NCI-H2029 treated with DMSO at 0.1 percent for 48 hours (cell line): Measurements from ENCODE around the gene EPM2AIP1.
"Not testable (repeated sequence)": the region's sequence is repeated elsewhere in the genome, so short reads cannot be mapped to it uniquely, and the experiment has no call there.

Source experiments
- DNase-seq: peaks from one replicate; lab custom pipeline; 2025; lab: John Stamatoyannopoulos, UW

The EPM2AIP1 gene

DNA sequence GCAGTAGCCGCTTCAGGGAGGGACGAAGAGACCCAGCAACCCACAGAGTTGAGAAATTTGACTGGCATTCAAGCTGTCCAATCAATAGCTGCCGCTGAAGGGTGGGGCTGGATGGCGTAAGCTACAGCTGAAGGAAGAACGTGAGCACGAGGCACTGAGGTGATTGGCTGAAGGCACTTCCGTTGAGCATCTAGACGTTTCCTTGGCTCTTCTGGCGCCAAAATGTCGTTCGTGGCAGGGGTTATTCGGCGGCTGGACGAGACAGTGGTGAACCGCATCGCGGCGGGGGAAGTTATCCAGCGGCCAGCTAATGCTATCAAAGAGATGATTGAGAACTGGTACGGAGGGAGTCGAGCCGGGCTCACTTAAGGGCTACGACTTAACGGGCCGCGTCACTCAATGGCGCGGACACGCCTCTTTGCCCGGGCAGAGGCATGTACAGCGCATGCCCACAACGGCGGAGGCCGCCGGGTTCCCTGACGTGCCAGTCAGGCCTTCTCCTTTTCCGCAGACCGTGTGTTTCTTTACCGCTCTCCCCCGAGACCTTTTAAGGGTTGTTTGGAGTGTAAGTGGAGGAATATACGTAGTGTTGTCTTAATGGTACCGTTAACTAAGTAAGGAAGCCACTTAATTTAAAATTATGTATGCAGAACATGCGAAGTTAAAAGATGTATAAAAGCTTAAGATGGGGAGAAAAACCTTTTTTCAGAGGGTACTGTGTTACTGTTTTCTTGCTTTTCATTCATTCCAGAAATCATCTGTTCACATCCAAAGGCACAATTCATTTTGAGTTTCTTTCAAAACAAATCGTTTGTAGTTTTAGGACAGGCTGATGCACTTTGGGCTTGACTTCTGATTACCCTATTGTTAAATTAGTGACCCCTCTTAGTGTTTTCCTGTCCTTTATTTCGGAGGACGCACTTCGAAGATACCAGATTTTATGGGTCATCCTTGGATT is 674 bp upstream of the EPM2AIP1 start, which contains the start of gene MLH1:
Gene MLH1, plus strand, starts transcription at position 193 of the 958 bp plus-strand sequence. Its CDS starts 30 bp downstream, at position 223.
- DNase-seq, result no peak

DNA sequence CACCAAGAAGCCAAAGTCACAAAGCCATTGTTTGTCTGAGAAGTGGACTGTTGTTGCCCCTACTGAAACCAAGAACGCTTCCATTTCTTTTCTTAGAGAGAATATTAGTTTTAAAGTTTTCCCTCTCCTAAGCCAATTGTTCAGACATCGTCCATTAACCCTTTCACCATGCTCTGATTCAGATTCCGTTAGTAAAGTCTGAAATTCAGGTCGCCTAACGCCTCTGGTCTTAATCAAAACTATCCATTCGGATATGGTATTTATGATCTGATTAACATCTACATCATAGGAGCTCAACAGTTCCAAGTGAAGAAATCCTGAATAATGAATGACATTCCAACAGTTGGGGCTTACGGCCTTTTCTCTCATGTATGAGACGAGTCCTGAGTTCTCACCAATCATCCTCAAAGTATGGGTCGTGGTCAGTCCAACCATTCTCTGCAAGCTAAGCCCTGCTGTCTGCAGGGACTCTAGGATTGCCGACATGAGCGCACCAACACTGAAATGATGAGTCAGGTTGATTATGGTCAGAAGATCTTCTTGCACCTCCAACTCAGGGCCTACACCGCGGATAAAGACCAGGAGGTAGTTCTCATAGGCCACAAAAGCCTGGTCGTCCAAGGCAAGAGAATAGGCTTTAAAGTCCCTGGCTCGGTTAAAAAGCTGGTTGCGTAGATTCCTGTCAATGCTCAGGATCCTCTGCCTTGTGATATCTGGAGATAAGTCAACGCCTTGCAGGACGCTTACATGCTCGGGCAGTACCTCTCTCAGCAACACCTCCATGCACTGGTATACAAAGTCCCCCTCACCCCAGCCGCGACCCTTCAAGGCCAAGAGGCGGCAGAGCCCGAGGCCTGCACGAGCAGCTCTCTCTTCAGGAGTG is 767 bp downstream of the EPM2AIP1 start:
- no peak for DNase-seq

DNA sequence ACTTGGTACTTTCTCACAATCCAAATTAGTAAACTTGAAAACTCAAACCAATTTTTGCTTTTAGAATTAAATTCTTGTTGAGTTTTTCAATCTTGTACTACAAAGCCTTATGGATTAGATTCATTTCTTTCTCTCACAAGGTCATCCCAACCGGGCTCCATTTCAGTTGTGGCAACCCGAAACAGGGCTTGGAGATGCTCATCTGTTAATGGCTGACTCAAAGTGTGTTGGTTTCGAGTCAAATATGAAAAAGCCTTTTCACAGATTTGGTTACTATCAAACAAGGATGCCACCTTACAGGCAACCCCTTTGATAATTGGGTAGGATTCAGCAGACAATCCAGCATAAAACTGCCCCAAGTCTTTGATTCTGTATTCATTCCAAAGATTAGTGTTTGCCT is 1.8 kb downstream of the EPM2AIP1 start:
- DNase-seq, result no peak

DNA sequence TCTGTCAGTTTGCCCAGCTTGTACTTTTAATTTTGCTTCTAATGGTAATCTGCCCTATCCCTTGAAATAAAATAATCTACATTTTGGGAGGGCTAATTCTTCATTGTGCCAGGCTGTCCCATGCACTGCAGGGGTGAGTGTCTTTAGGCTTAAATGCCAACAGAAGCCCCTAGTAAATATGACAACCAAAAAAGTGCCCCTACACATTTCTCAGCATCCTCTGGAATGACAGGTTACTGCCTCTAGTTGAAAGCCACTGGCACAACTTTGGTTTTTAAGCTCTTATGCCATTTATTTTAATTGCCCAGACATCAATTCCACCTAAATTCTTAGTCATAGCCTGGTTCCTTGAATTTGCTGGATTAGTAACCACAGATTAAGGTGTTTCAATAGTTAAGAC is 3.4 kb downstream of the EPM2AIP1 start:
- DNase-seq, result no peak

DNA sequence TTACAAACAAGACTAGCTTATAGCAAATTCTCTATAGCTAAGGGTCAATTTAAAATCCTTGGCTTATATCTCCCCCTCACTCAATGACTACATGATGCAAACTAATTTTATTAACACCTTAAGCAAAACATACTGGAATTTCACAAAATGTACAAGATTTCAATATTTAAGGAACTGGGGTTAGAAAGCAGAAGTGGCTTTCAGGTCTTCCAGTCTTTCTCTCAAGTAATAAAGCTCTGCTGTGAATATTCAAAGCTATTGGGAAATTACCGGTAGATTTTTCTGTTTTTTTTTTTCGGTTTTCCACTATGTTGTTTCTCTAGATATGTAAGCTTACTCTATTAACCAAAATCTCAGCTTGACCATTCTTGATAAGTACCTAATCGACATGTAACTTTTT is 3.9 kb downstream of the EPM2AIP1 start:
- DNase-seq, result no peak

DNA sequence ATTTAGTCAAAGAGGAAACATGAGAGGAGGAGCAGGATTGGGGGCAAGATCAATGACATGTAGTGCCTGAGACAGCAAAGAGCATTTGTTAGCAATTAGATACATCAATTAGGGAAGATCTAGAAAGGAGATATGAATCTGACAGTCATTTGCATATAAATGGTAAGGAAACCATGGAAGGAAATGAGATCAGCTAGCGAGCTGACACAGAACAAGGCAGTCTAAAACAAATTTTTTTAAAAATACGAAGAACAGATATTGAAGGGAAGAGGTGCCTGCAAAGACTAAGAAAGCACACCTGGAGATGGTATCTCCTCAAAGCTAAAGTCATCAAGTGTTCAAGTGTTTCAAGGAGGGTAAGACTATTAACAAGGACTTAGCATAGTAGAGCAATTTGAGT is 4.6 kb downstream of the EPM2AIP1 start:
- no peak for DNase-seq

DNA sequence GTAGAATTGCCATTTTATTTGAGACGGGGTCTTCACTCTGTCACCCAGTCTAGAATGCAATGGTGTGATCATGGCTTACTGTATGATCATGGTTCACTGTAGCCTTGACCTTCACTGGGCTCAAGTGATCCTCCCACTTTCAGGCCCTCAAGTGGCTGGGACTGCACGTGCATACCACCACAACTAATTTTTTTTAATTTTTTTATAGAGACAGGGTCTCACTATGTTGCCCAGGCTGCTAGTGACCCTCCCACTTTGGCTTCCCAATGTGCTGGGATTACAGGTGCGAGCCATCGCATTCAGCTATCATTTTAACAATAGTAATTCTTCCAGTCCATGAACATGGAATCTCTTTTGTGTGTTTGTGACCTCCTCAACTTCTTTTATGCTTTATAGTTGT is 11.9 kb downstream of the EPM2AIP1 start:
- DNase-seq, result no peak

DNA sequence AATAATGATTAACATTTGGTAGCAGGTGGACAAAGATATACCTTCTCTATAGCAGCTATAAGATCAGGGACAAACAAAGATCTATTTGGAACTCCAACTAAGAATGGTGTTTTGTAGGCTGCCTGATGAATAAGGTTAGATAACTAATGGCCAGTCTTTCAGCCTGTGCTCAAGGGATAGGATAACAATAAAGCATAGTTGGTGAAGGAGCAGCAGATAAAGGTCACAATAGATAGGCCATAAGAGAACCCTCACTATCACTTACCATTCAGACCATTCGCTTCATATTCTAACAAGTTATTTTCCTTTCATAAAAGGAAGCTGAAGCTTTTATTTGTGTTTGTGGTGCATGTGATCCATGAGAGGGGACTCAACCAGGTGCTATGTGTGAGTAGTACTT is 19.8 kb downstream of the EPM2AIP1 start:
- no peak for DNase-seq

DNA sequence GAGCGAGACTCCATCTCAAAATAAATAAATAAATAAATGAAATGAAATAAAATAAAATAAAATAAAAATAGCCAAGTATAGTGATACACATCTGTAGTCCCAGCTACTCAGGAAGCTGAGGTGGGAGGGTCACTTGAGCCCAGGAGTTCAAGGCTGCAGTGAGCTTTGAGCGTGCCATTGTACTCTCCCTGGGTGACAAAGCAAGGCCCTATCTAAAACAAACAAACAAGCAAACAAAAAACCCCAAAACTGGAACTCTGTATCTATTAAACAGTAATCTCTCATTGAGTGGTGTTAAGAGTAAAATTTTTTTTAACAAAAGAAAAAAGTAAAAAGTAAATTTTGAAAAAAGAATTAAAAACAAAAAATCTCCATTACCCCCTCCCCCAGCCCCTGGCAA is 20.8 kb downstream of the EPM2AIP1 start:
- no peak for DNase-seq

DNA sequence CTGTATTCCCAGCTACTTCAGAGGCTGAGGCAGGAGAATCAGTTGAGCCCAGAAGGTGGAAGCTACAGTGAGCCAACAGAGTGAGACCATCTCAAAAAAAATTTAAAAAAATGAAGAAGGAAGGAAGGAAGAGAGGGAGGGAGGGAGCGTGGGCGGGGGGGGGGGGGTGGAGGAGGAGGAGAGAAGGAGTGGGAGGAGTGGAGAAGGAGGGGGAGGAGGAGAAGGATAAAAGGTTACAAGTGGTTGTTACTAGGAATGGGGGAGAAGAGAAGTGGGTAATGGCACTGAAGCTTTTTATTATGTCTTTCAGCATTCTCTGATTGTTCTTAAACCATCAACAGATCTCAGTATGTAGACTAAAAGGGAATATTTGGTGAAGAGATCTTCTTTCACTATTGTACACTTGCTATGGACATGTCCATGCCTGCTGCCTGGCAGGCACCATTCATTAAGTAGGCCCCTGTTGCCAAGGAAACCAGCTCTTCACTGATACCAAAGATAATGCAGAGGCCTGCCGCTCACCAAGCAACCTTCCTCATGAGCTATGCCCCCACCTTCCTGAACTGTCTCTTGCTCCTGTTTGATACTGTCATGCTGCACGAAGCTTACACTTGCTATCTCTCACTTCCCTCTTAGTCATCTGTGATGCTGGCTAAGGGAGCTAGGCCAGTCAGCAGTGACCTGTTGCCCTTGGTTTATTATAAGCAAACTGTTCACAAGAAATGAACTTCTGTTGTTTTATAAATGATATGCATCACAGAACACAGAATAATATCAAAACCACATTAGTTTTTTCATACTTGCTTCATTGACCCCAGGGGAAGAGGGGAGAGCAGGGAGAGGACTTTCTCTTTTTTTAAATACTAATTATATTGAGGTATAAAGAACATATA is 23.1 kb downstream of the EPM2AIP1 start:
- peak; percentile 90 for DNase-seq

DNA sequence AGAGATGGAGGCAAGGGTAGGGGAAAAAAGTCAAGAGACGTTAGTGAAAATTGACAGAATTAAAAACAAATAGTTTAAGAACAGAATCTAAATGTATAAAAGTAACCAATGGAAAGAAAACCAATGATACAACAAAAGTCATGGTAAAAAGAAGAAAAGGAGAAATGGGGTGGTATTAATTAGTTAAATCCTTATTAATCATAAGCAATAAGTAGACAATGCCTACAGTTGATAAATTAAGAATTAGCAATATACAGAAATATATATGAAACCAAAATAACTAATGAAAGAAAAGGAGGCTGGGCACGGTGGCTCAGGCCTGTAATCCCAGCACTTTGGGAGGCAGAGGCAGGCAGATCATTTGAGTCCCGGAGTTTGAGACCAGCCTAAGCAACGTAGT is 23.8 kb downstream of the EPM2AIP1 start:
- DNase-seq, result no peak

DNA sequence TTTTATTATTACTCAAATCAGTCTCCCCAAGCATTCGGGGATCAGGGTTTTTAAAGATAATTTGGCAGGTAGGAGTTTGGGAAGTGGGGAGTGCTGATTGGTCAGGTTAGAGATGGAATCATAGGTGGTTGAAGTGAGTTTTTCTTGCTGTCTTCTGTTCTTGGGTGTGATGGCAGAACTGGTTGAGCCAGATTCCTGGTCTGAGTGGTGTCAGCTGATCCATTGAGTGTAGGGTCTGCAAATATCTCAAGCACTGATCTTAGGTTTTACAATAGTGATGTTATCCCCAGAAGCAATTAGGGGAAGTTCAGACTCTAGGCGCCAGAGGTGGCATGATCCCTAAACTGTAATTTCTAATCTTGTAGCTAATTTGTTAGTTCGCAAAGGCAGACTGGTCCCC is 27.5 kb downstream of the EPM2AIP1 start:
- peak; percentile 81 for DNase-seq

DNA sequence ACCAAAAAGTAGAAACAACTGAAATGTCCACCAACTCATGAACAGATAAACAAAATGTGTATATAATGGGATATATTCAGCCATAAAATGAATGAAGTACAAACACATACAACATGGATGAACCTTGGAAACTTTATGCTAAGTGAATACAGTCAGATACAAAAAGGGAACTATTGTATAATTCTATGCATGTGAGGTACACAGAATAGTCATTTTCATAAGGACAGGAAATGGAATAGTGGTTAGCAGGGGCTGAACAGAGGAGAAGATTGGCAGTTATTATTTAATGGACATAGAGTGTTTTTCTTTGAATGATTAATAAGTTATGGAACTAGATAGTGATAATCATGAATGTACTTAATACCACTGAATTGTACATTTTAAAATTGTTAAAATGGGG is 28.1 kb downstream of the EPM2AIP1 start:
- no peak for DNase-seq

DNA sequence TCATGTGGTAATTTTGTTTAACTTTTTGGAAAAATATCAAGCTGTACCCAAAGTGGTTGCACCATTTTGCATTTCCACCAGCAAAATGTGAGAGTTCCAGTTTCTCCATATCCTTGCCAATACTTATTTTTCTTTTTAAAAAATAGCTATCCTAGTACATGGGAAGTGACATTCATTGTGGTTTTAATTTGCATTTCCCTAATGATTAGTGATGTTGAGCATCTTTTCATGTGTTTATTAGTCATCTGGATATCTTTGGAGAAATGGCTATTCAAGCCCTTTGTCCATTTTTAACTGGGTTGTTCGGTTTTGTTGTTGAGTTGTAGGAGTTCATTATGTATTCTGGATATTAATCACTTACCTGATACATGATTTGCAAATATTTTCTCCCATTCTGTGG is 28.6 kb downstream of the EPM2AIP1 start:
- DNase-seq, result no peak

DNA sequence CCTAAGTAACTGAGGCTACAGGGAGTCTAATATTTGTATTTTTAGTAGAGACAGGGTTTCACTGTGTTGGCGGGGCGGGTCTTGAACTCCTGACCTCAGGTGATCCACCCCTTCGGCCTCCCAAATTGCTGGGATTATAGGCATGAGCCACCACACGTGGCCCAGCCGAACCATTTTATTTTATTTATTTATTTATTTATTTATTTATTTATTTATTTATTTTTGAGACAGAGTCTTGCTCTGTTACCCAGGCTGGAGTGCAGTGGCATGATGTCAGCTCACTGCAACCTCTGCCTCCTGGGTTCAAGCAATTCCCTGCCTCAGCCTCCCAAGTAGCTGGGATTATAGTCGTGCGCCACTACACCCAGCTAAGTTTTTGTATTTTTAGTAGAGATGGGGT is 29.9 kb downstream of the EPM2AIP1 start:
- DNase-seq, result not testable (repeated sequence)

DNA sequence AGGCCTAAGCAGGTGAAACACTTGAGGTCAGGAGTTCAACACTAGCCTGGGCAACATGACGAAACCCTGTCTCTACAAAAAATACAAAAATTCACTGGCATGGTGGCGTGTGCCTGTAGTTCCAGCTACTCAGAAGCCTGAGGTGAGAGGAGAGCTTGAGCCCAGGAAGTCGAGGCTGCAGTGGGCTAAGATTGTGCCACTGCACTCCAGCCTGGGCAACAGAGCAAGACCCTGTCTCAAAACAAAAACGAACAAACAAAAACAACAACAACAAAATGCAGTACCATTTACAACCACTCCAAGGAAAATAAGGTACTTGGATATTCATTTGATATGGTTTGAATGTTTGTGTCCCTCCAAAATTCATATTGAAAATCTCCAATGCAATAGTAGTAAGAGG is 32.4 kb downstream of the EPM2AIP1 start:
- DNase-seq, result no peak

DNA sequence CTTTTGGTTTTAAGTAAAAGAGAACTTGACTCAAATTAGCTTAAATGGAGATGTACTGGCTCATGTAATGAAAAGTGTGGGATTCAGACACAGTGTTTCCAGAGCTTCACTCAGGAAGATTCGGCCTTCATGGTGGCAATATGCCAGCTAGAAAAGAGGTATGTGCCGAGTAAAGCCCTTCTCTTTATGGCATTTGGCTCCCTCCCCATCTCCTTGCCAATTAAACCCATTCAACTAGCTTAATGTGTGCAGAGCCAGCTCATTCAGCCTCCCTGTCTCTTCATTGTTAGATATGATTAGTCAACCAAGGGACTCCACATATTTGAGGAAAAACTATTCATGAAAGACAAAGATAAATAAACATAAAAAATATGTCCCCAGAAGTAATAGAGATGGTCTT is 33.1 kb downstream of the EPM2AIP1 start:
- DNase-seq, result peak; percentile 98

DNA sequence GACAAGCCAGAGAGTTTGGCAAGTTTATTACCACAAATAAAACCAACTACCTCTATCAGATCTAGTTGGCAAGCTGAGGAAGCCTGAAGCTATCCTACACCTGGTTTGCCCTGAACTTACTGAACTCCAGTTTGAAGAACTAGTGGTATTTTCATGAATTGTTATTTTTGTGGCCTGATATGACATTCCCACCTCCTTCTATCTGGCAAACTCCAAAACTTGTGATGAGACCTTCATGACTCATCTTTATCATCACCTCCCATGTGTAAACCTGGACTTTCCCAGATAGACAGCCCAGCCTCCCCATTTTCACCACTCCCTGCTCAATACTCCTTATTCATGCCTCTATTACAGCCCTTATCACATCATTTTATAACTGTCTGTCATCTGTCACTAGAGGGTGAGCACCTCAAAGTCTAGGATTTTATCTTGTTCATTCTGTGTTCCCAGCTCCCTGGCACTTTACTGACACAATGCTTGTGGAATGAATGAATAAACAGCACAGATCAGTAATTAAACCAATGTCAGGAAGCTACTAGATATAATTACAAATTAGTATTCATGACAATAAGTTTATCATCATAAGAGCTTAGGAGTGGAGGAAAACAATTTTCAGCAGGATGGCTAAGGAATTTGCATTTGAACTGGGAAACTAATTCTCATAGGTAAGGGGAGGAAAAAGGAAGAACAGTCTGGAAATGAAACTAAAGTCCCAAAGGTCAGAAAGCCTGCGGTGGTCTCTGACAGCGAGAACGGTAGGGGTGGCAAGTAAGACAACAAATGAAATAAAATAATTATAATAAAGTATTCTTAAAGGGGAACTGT is 34.9 kb downstream of the EPM2AIP1 start:
- no peak for DNase-seq

DNA sequence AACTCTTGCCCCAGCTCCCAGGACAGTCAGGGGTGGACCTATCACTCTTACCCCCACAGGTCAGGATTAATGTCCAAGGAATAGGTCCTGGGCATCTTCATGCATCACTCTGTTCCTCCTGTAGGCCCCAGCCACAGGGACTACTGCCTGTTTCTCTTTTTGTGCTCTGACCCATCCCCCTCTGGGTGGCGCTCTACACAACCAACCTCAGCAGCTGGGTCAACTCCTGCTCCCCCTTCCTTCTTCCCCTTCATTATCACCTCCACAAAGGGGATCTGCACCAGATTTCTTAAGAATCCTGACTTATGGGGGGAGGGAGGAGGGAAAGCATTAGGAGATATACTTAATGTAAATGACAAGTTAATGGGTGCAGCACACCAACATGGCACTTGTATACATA is 35.9 kb downstream of the EPM2AIP1 start:
- DNase-seq, result no peak

DNA sequence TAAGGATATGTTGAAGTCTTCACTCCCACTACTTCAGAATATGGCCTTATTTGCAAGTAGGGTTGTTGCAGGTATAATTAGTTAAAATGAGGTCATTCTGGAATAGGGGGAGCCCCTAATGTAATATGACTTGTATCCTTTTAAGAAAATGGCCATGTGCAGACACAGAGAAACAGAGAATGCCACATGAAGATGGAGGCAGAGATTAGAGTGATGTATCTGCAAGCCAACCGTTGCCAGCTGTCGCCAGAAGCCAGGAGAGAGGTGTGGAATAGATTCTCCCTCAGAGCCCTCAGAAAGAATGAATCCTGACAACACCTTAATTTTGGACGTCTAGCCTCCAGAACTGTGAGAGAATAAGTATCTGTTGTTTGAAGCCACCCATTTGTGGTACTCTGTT is 36.8 kb downstream of the EPM2AIP1 start:
- DNase-seq, result no peak
